HG03378 (cell line): ENCODE results near the gene SPNS2.

ENCODE experiments used
- ATAC-seq: cut with Tn5 transposase; IDR thresholded peaks from one replicate; pipeline ENCODE4 v1.9.1; 2021; ENCODE audit warnings: mild to moderate bottlenecking, moderate library complexity; ENCODE audit not compliant: unreplicated experiment

Gene SPNS2

DNA sequence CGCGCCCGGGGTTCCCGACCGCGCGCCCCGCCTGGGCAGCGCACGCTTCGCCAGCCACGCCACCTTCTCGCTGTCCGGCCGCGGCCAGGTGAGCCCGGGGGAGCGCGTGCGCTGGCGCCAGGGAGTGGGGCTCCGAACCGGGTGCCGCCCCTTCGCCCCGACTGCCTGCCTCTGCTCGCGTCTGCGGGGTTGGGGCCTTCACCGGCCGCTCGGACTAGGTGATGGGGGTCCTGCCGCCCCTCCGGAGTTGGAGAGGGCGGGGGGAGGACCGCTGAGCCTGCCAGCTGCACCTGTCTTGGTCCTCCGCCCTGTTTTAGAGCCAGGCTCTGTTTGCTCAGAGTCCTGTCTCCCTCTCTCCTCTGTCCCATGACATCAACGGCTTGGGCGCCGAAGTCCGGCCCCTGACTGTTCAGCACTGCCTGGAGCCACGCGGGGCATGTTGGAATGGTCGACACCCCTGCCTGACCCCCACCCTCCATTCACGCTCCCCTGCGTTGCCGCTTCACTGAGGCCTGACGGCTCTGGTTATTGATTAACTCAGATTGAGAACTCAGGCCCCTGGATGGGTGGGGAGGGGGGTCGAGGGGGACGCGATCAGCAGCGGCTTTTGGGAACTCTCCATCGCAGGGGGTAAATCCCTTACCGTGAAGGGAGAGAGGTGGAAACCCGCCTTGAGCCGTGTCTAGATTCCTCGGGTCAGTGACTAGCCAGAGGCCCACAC, 86.4 kb downstream of the SPNS2 start:
- no peak for ATAC-seq

DNA sequence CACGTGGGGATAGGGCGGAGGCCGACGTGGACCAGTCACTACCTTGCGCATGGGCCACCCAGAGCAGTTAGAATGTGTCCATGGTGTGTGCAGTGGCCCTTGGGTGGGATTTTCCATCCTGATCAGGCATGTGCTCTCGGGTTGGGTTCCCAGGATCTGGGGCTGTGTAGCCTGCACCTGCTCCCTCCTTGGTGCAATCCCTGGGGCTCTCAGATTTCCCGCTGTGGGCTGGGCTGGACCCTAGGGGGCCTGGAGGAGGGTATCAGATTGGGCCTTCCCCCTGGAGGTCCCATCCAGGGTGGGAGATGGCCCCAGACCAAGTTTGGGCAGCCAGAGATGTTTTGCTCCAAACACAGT, 86.9 kb downstream of the SPNS2 start:
- no peak for ATAC-seq

DNA sequence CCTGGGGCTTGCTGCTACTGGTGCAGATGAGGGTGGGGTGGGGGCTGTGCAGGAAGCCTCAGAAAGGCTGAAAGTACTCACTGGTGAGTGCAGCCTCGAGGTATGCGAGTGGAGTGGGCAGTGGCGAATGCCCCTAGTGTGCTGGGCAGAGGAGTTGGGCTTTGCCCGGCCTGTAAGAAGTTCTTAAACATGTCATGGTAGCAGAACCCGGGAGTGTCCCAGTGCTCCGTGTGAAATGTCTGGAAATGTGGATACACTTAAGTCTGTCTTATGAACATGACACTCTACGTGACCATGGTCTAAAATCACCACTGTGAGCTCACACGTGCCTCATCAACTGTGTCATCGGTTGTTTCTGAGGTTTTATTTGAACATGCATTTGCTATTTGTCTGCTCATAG, 87.4 kb downstream of the SPNS2 start:
- ATAC-seq, result no peak

DNA sequence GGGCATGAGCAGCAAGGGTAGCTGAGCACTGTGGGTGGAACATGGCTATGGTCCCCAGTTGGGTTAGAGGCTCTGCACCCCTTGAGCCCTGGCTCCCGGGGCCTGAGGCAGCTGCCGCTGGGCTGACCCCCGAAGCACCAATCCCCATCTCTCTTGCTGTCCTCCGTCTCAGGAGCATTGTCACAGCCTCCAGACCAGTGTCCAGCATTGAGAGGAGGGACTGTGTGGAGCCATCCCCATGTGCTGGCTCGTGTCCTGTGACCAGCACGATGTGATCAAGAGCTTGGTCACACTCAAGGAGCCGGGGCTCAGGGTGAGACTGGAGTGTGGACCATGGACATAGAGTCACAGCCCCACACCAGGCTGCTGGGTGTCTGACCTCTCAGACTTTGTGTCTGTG, 88.5 kb downstream of the SPNS2 start:
- no peak for ATAC-seq

DNA sequence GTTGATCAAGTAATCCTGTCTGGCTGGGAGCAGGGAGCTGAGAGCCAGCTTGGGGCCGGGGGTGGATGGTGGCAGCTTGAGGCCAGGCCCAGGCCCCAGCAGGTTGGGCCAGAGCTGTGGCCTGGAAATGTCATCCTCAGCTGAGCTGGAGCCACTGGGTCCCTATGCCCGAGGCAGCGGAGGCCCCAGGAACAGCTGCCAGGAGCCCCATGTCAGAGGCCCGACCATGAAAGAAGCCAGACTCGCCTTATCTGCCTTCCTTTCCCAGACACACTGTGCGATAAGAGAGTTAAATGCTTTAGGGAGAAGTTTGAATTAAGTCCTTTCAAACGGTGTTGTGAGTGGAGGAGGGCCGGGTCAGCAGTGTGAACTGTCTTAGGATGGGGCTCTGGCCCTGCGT, 89.1 kb downstream of the SPNS2 start:
- ATAC-seq, result no peak

DNA sequence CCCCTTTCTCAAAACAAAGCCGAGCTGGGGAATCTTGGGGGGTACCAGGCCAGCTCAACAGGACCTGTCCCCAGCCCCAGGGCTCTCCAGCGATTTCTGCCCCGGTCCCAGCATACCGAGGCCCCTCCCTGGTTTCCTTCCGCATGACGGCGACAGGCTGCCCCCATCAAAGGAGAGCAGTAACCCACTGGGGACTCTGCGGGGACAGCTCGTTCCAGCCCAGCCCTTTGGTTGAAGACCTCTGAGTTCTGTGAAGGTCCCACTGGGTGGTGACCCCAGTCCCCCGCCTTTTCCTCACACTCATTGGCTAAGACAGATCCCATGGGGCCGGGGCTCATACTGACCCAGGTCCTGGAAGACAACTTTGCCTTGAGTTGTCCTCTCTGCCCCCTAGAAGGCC, 89.7 kb downstream of the SPNS2 start:
- ATAC-seq, result no peak
